ENCODE measurements around the gene RPL22L1. TPM values are rescaled to one million over a fixed set of nuclear protein-coding genes. Genes with fewer than 3 reads are reported as not detected.

Gene RPL22L1
- total and polyA plus RNA-seq, 2 donors (not counting 1 experiment from before 2014, with no cell fraction given), result 46.1 to 147 TPM

DNA sequence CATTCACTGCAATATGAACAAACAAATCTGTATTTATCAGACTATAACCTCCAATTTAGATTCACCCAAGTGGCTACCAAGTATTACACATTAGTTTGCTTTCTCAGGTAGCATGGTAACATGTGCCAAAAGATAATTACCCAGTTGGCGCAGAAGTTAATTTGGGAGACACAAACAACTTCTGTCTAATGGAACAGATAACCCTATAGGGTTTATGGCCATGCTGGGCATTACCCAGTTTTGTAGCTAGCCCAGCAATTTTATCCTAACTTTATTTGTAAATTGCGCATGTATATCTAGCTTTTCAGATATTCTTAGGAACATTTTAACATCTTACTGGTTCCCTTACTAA lies 780 bp downstream of the RPL22L1 start:
- ChIA-PET POLR2A (interaction anchor here (1.2 to 1.5 kb wide), 3 partner anchors 21 to 512 kb away, joined by 3 to 5 read pairs (median 4); partner anchors contain the start of genes EIF5A2 and SKIL), CTCF (interaction anchor here (0.8 to 1.7 kb wide), 2 partner anchors 56 to 58 kb away, joined by 3 to 11 read pairs; no protein-coding TSS in a partner anchor)
- peak overlapping the region; percentile 77 for H3K4me2 ChIP-seq (replicated peaks; ENCODE audit: low read depth, low read length, poor library complexity, severe bottlenecking)
- Mint-ChIP-seq H3K27me3 (no peaks in the 10 kb centered on the region), H3K27ac (peak overlapping the region; percentile 97), H3K4me1 (peaks cover 30% of the 10 kb centered on the region), H3K4me3 (peak overlapping the region; percentile 95), H3K9me3 (ENCODE audit: insufficient read depth) (no peaks in the 10 kb centered on the region)
- intact Hi-C loops (cut with micrococcal nuclease), result no loop called here
- peaks cover 21% of the 10 kb centered on the region for H3K79me2 ChIP-seq (ENCODE audit: control insufficient read depth, insufficient read depth, low read length)
- ATAC-seq (ENCODE audit: low read depth) (no peak), DNase-seq (no peak)
- peaks cover 32 to 36% of the 10 kb centered on the region in 2 donors for H3K4me1 ChIP-seq (ENCODE audit: control insufficient read depth in 2 of 2, insufficient read depth in 2 of 2, low read length in 2 of 2)
- H3K27ac ChIP-seq (ENCODE audit: low read length in 2 of 2), result peak overlapping the region; percentile 93 to 98
- H3K4me3 ChIP-seq (ENCODE audit: control extremely low read depth in 1 of 5, extremely low read depth in 1 of 5, insufficient read depth in 1 of 5, low read depth in 2 of 5, low read length in 4 of 5), result peak overlapping the region; percentile 67 to 98 (median 92)
- 20% methylated on average over 1 of the region's 2 CpGs for WGBS (ENCODE audit: insufficient coverage)
- peak overlapping the region; percentile 79 for H2AFZ ChIP-seq (ENCODE audit: insufficient read depth, low read depth, low read length, poor library complexity, severe bottlenecking)
- H3K27me3 ChIP-seq (replicated peaks in 1 of 4; ENCODE audit: control extremely low read depth in 1 of 4, control insufficient read depth in 3 of 4, insufficient read depth in 4 of 4, low read length in 3 of 4), result no peaks in the 10 kb centered on the region
- H3K9ac ChIP-seq (ENCODE audit: low read length), result peak overlapping the region; percentile 79
- TF ChIP-seq, protein P1, sequence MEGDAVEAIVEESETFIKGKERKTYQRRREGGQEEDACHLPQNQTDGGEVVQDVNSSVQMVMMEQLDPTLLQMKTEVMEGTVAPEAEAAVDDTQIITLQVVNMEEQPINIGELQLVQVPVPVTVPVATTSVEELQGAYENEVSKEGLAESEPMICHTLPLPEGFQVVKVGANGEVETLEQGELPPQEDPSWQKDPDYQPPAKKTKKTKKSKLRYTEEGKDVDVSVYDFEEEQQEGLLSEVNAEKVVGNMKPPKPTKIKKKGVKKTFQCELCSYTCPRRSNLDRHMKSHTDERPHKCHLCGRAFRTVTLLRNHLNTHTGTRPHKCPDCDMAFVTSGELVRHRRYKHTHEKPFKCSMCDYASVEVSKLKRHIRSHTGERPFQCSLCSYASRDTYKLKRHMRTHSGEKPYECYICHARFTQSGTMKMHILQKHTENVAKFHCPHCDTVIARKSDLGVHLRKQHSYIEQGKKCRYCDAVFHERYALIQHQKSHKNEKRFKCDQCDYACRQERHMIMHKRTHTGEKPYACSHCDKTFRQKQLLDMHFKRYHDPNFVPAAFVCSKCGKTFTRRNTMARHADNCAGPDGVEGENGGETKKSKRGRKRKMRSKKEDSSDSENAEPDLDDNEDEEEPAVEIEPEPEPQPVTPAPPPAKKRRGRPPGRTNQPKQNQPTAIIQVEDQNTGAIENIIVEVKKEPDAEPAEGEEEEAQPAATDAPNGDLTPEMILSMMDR (IDR thresholded peaks at IDR 0.05), result no peak
- TF ChIP-seq EZH2 (IDR thresholded peaks at IDR 0.05; ENCODE audit: borderline replicate concordance, insufficient read depth, low read depth, low read length, poor library complexity, severe bottlenecking), result no peak
- H3K9me3 ChIP-seq (ENCODE audit: control extremely low read depth in 1 of 3, control insufficient read depth in 2 of 3, insufficient read depth in 1 of 3, low read length in 2 of 3), result peaks cover 0 to 8% (median 0%) of the 10 kb centered on the region in 3 donors
- H3K36me3 ChIP-seq (replicated peaks in 1 of 2; ENCODE audit: control extremely low read depth in 1 of 2, control insufficient read depth in 1 of 2, extremely low read depth in 1 of 2, insufficient read depth in 2 of 2, low read length in 1 of 2), result peaks cover 12 to 36% of the 10 kb centered on the region in 2 experiments
- H4K20me1 ChIP-seq (ENCODE audit: control insufficient read depth, insufficient read depth, low read length, poor library complexity, severe bottlenecking), result peaks cover 14% of the 10 kb centered on the region

DNA sequence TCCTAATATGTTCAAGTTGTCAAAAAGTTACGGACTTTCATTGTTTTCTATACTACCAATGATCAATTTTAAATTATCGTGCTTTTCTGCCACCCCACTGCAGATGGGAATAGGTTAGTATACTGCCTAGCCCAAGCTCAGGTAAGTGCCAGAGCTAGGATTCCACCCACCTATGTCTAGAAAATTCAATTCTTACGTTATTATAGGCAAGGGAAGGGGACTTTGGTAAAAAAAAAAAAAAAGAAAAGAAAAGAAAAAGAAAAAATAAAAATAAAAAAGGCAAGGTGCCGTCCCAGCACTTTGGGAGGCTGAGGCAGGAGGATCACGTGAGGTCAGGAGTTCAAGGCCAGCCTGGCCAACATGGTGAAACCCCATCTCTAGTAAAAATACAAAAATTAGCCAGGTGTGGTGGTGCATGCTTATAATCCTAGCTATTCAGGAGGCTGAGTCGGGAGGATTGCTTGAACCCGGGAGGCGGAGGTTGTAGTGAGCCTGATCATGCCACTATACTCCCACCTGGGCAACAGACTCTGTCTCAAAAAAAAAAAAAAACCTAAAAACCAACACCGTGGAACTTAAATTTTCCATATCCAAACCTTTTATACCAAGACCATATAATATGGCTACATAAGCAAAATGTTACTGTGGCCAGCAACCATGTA lies 1.3 kb downstream of the RPL22L1 start:
- 80% methylated on average over 2 of the region's 9 CpGs for WGBS (ENCODE audit: insufficient coverage)
- no peaks in the 10 kb centered on the region for H3K9me3 Mint-ChIP-seq (ENCODE audit: insufficient read depth)
- peak overlapping the region; percentile 67 to 98 (median 92) for H3K4me3 ChIP-seq (ENCODE audit: control extremely low read depth in 1 of 5, extremely low read depth in 1 of 5, insufficient read depth in 1 of 5, low read depth in 2 of 5, low read length in 4 of 5)
- peak overlapping the region; percentile 93 to 98 for H3K27ac ChIP-seq (ENCODE audit: low read length in 2 of 2)
- H2AFZ ChIP-seq (ENCODE audit: insufficient read depth, low read depth, low read length, poor library complexity, severe bottlenecking), result no peak overlapping the region
- peaks cover 0 to 8% (median 0%) of the 10 kb centered on the region in 3 donors for H3K9me3 ChIP-seq (ENCODE audit: control extremely low read depth in 1 of 3, control insufficient read depth in 2 of 3, insufficient read depth in 1 of 3, low read length in 2 of 3)
- H3K4me2 ChIP-seq (replicated peaks; ENCODE audit: low read depth, low read length, poor library complexity, severe bottlenecking), result peak overlapping the region; percentile 77
- H3K4me1 Mint-ChIP-seq, result peaks cover 30% of the 10 kb centered on the region
- no peaks in the 10 kb centered on the region for H3K27me3 ChIP-seq (replicated peaks in 1 of 4; ENCODE audit: control extremely low read depth in 1 of 4, control insufficient read depth in 3 of 4, insufficient read depth in 4 of 4, low read length in 3 of 4)
- CTCF ChIA-PET, result interaction anchor here (1.0 to 1.7 kb wide), 2 partner anchors 57 to 455 kb away, joined by 3 to 11 read pairs; no protein-coding TSS in a partner anchor
- H3K36me3 ChIP-seq (replicated peaks in 1 of 2; ENCODE audit: control extremely low read depth in 1 of 2, control insufficient read depth in 1 of 2, extremely low read depth in 1 of 2, insufficient read depth in 2 of 2, low read length in 1 of 2), result peaks cover 13 to 36% of the 10 kb centered on the region in 2 experiments
- H3K27me3 Mint-ChIP-seq, result no peaks in the 10 kb centered on the region
- ATAC-seq (ENCODE audit: low read depth) (no peak), DNase-seq (no peak)
- H3K4me1 ChIP-seq (ENCODE audit: control insufficient read depth in 2 of 2, insufficient read depth in 2 of 2, low read length in 2 of 2), result peaks cover 32 to 36% of the 10 kb centered on the region in 2 donors
- POLR2A ChIA-PET, result interaction anchor here (0.6 to 1.2 kb wide), 3 partner anchors 511 to 1100 kb away, joined by 3 to 5 read pairs (median 4); partner anchors contain the start of genes ACTRT3 and SKIL
- peak overlapping the region; percentile 95 for H3K4me3 Mint-ChIP-seq
- peak overlapping the region; percentile 79 for H3K9ac ChIP-seq (ENCODE audit: low read length)
- peaks cover 14% of the 10 kb centered on the region for H4K20me1 ChIP-seq (ENCODE audit: control insufficient read depth, insufficient read depth, low read length, poor library complexity, severe bottlenecking)
- intact Hi-C loops (cut with micrococcal nuclease), result no loop called here
- H3K79me2 ChIP-seq (ENCODE audit: control insufficient read depth, insufficient read depth, low read length), result peaks cover 21% of the 10 kb centered on the region
- H3K27ac Mint-ChIP-seq, result peak overlapping the region; percentile 97
- no peak for TF ChIP-seq EZH2 (IDR thresholded peaks at IDR 0.05; ENCODE audit: borderline replicate concordance, insufficient read depth, low read depth, low read length, poor library complexity, severe bottlenecking)
- TF ChIP-seq, protein P1 (IDR thresholded peaks at IDR 0.05), result no peak
